DMS114 treated with DMSO at 0.1 percent for 48 hours (cell line): ENCODE measurements around the gene MCM9.
"Not testable (repeated sequence)": the region's sequence is repeated elsewhere in the genome, so short reads cannot be mapped to it uniquely, and the experiment has no call there.

ENCODE experiments used
- DNase-seq: peaks from one replicate; lab custom pipeline; 2025; ENCODE audit not compliant: unreplicated experiment; lab: John Stamatoyannopoulos, UW

The MCM9 gene

GRCh38 chr6:118772886-118773285 lies 162.1 kb downstream of the MCM9 start:
- DNase-seq: no peak

DNA sequence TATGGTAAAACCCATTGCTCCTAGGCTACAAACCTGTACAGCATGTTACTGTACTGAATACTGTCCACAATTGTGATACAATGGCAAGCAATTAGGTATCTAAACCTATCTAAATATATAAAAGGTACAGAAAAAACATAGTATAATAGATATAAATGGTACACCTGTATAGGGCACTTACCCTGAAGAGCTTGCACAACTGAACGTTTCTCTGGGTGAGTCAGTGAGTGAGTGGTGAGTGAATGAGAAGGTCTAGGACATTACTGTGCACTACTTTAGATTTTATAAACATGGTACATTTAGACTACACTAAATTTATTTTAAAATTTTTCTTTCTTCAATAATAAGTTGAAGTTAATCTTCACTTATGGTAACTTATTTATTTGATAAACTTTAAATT lies 163.7 kb downstream of the MCM9 start:
- DNase-seq: no peak

DNA sequence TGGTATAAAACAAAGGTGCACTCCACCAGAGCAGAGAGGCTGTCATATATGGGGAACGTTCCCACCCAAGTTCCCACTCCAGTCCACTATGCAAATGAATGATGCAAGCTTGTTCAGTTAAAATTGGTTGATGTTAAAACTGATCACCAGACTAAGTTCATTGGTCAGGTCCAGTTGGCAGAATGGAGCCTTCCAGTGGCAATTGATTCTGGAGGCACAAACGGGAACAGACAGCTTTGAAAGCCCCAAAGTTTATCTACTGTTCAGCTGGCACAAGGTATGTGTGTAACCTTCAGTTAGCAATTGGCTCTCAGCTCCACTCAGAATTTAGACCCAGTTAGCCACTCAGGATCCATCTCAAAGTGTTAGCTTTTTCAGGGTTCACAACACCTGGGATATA lies 164.1 kb downstream of the MCM9 start:
- no peak for DNase-seq

DNA sequence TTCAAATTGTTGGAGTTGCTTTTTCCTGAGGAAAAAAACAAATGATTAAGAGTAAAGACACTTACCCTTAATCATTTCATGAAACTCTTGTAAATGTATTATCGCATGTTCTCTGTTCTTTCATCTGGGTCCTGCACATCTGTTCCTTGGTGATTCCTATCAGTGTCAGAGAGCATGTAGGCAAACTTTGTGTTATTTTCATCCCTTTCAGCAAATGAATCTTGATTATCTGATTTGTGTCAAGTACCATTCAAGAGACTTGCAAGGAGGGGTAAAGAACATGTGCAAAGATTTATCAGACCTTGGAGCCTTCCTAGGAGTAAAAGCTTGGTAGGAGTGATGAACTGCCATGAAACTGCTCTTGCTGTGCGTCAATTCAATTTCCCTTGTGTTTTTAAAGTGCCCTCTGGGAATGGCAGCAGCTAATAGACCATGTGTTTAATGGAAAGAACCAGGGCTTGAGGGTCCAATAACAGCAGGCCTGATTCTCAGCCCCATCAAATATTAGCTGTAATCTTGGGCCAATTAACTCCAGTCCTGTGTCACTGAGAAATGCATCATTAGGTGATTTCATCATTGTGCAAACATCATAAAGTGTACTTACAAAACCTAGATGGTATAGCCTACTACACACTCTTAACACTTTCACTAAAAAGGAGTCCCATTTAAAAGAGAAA lies 164.7 kb downstream of the MCM9 start:
- DNase-seq: no peak

- DNase-seq: no peak
Observed at GRCh38 chr6:118768904-118769325, 166.0 kb downstream of the MCM9 start.

DNA sequence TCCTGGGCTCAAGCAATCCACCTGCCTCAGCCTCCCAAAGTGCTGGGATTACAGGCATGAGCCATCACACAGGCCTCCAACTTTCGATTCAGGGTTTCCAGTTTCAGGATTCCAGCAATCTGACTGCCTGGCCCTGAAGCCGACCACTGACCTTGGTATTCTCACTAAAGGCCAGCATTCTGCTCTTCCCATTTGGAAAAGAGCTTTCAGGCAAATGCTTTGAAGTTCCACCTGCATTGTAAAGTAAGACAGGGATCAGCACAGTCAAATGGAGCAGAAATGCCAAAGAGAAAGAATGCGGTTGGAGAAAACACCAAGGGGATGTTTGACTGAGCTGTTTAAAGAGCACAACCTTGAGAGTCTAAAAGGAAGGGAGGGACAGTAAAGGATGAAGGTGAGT lies 166.5 kb downstream of the MCM9 start:
- DNase-seq: no peak

DNA sequence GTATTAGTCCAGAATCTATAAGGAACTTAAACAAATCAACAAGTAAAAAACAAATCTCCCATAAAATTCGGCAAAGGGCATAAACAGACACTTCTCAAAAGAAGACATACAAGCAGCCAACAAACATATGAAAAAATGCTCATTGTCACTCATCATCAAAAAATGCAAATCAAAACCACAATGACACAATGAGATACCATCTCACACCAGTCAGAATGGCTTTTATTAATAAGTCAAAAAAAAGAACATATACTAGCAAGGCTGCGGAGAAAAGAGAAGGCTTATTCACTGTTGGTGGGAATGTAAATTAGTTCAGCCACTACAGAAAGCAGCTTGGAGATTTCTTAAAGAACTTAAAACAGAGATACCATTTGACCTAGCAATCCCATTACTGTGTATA lies 169.6 kb downstream of the MCM9 start:
- DNase-seq: not testable (repeated sequence)

DNA sequence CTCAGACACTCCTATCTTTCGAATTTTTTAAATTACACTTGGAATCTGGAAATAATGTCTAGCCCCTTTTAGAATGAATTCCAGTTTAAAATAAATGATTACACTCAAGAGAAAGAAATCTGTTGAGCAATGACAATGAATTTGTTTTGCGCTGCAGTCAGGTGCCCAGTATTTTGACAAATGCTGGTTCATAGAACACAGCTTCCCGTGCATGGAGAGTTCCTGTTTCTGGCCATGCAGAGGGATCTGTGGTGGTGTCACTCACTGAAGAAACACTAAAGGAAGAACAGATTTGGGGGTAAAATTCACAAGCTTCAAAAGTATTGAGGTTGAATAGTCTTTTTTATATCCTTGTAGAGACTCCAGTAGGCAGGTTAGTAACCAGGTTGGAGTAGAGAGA lies 170.2 kb downstream of the MCM9 start:
- no peak for DNase-seq
